HEK293T (cell line): Measurements from ENCODE around the gene ASPSCR1.

ENCODE experiments used
- CTCF ChIA-PET: fragments of 350-600 bp; formaldehyde crosslinking; extraction: SDS; loops from one replicate; lab custom pipeline; 2021; ENCODE audit warnings: antibody characterized with exemption, inconsistent platforms; lab: Yijun Ruan, JAX
- POLR2A ChIA-PET: fragments of 350-600 bp; formaldehyde crosslinking; extraction: SDS; loops from one replicate; lab custom pipeline; 2020; ENCODE audit warnings: antibody characterized with exemption, inconsistent platforms; lab: Yijun Ruan, JAX
- DNase-seq: peaks from one replicate; pipeline ENCODE4 v3.0.0; 2012; ENCODE audit warnings: mixed read lengths; ENCODE audit errors: extremely low spot score
- ARNT ChIP-seq: fragments of 450-650 bp; IDR thresholded peaks from 2 replicates; pipeline ENCODE4 v1.6.1; 2017; ENCODE audit warnings: mild to moderate bottlenecking
- BHLHE40 ChIP-seq: fragments of 450-650 bp; IDR thresholded peaks from 2 replicates; pipeline ENCODE4 v1.6.1; 2016; ENCODE audit warnings: mild to moderate bottlenecking, moderate library complexity, borderline replicate concordance
- CTBP1 ChIP-seq: fragments of 450-650 bp; IDR thresholded peaks from 2 replicates; pipeline ENCODE4 v1.6.1; 2016; ENCODE audit warnings: borderline replicate concordance
- ELF4 ChIP-seq: fragments of 450-650 bp; IDR thresholded peaks from 2 replicates; pipeline ENCODE4 v1.6.1; 2017; ENCODE audit warnings: antibody characterized with exemption
- FOXA1 ChIP-seq: fragments of 450-650 bp; IDR thresholded peaks from 2 replicates; pipeline ENCODE4 v1.6.1; 2016; ENCODE audit warnings: mild to moderate bottlenecking
- FOXK2 ChIP-seq: fragments of 450-650 bp; IDR thresholded peaks from 2 replicates; pipeline ENCODE4 v1.6.1; 2016; ENCODE audit warnings: mild to moderate bottlenecking
- FOXM1 ChIP-seq: fragments of 450-650 bp; IDR thresholded peaks from 2 replicates; pipeline ENCODE4 v1.6.1; 2017; ENCODE audit warnings: mild to moderate bottlenecking, borderline replicate concordance
- HDGF ChIP-seq: fragments of 450-650 bp; IDR thresholded peaks from 2 replicates; pipeline ENCODE4 v1.6.1; 2017; ENCODE audit warnings: antibody characterized with exemption, borderline replicate concordance
- L3MBTL2 ChIP-seq: fragments of 450-650 bp; conservative IDR thresholded peaks from 2 replicates; pipeline ENCODE4 v1.6.1; 2016; ENCODE audit warnings: mild to moderate bottlenecking
- LEF1 ChIP-seq: fragments of 450-650 bp; IDR thresholded peaks from 2 replicates; pipeline ENCODE4 v1.6.1; 2017; ENCODE audit warnings: mild to moderate bottlenecking, borderline replicate concordance
- NFRKB ChIP-seq: fragments of 450-650 bp; IDR thresholded peaks from 2 replicates; pipeline ENCODE4 v1.6.1; 2016; ENCODE audit warnings: mild to moderate bottlenecking, moderate library complexity
- PKNOX1 ChIP-seq: fragments of 450-650 bp; IDR thresholded peaks from 2 replicates; pipeline ENCODE4 v1.6.1; 2016
- SP1 ChIP-seq: fragments of 450-650 bp; IDR thresholded peaks from 2 replicates; pipeline ENCODE4 v1.6.1; 2017
- SUZ12 ChIP-seq: fragments of 450-650 bp; IDR thresholded peaks from 2 replicates; pipeline ENCODE4 v1.6.1; 2016; ENCODE audit warnings: mild to moderate bottlenecking
- TARDBP ChIP-seq: fragments of 450-650 bp; IDR thresholded peaks from 2 replicates; pipeline ENCODE4 v1.6.1; 2016
- ZNF384 ChIP-seq: fragments of 450-650 bp; IDR thresholded peaks from 2 replicates; pipeline ENCODE4 v1.6.1; 2016

Gene ASPSCR1

DNA sequence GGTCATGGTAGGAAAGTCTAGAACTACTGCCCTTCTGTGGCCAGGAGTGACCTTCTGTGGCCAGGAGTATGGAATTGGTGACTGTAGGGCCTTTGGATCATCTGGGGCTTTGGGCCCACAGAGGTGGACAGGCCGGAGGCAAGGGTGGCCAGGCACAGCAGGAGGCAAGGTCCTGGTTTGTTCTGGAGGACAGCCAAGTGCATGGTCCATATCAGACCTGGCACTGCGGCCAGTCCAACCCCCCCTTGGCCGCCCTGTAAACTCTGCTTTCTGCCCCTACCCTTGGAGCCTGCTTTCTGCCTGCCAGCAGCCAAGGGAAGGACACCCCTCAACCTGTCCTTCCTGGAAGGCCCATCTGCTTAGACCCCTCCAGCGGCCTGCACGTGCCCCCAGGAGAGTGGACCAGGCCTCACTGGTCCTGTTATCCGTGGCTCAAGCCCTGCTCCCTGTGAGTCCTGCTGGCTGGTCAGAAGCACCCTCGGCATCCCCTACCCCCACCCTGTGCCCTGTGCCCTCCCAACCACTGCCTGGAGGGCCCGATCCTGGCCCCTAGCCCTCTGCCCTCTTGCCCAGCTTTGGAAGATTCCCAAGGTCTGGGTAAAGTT lies 62.4 kb downstream of the ASPSCR1 start:
- POLR2A ChIA-PET = interaction anchor here (0.7 to 1.5 kb wide), 3 partner anchors 10 to 103 kb away, joined by 3 read pairs; partner anchors contain the start of genes FASN and PYCR1
- DNase-seq = no peak
- CTCF ChIA-PET = interaction anchor here (0.6 kb wide), 1 partner anchor 11 kb away, joined by 3 read pairs; no protein-coding TSS in a partner anchor
- TF ChIP-seq TARDBP = no peak
- no peak for TF ChIP-seq BHLHE40
- no peak for TF ChIP-seq SUZ12
- TF ChIP-seq SP1 = no peak
- TF ChIP-seq FOXM1 = no peak
- TF ChIP-seq HDGF = no peak
- no peak for TF ChIP-seq FOXK2
- no peak for TF ChIP-seq CTBP1
- TF ChIP-seq ZNF384 = no peak
- TF ChIP-seq LEF1 = no peak
- no peak for TF ChIP-seq FOXA1
- TF ChIP-seq NFRKB = no peak
- no peak for TF ChIP-seq ARNT
- TF ChIP-seq L3MBTL2 = no peak
- no peak for TF ChIP-seq ELF4
- no peak for TF ChIP-seq PKNOX1

GRCh38 chr17:82041144-82041814 lies 63.9 kb downstream of the ASPSCR1 start:
- DNase-seq = no peak
- ChIA-PET POLR2A (interaction anchor here (1.1 to 1.5 kb wide), 3 partner anchors 9 to 105 kb away, joined by 3 read pairs; partner anchors contain the start of gene PYCR1), CTCF (interaction anchor here (1.1 kb wide), 1 partner anchor 21 kb away, joined by 3 read pairs; no protein-coding TSS in a partner anchor)
- no peak for TF ChIP-seq HDGF

DNA sequence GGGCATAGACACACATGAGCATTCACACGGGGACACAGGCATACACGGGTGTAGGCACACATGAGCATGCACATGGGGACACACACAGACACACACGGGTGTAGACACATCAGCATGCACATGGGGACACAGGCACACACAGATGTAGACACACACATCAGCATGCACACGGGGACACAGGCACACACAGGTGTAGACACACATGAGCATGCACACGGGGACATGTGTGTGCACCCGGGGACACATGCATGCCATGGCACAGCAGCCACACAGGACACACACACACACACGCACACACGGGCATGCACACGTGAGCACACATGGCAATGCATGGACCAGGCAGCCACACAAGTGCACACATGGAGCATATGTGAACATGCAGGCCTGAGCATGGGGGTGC lies 65.2 kb downstream of the ASPSCR1 start:
- TF ChIP-seq PKNOX1 (no peak), FOXA1 (no peak), CTBP1 (no peak)
- ChIA-PET CTCF (interaction anchor here (1.1 kb wide), 1 partner anchor 12 kb away, joined by 5 read pairs; no protein-coding TSS in a partner anchor), POLR2A (interaction anchor here (1.0 to 1.5 kb wide), 2 partner anchors 8 to 56 kb away, joined by 4 to 7 read pairs; no protein-coding TSS in a partner anchor)
- DNase-seq = no peak

GRCh38 chr17:82043507-82043906 lies 66.1 kb downstream of the ASPSCR1 start:
- ChIA-PET POLR2A (interaction anchor here (0.7 to 1.5 kb wide), 5 partner anchors 9 to 151 kb away, joined by 3 to 7 read pairs (median 3); partner anchors contain the start of genes CENPX and LRRC45), CTCF (interaction anchor here (1.1 kb wide), 1 partner anchor 13 kb away, joined by 5 read pairs; no protein-coding TSS in a partner anchor)
- DNase-seq = no peak
- TF ChIP-seq LEF1 (no peak), FOXA1 (no peak), SUZ12 (no peak), SP1 (no peak), FOXM1 (no peak), TARDBP (no peak), CTBP1 (no peak), PKNOX1 (no peak), ELF4 (no peak), HDGF (no peak), ZNF384 (no peak), BHLHE40 (no peak), FOXK2 (no peak), L3MBTL2 (no peak), ARNT (no peak), NFRKB (no peak)

DNA sequence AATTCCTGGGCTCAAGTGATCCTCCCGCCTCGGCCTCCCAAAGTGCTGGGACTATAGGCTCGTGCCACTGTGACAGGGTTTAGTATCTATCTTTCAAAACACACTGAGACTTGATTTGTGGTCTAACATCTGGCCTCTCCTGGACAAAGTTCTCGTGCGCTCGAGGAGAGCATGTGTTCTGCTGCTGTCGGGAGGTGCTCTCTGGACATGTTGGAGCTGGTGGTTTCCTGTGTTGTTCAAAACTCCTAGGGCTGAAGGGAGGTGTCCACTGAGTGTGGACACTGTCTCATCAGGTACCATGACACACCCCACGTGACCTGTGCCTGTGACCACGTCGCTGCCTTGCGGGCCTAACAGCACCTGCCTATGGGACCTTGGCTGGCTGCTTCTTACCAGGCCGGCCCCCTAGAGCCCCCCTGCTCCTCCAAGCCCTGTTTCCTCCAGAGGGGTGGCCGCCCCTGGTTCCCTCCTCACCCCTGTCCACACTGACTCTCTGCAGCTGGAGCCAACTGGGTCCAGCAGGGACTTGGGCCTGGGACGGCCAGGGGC lies 68.6 kb downstream of the ASPSCR1 start:
- POLR2A ChIA-PET = no interaction called here
- CTCF ChIA-PET = no interaction called here
- DNase-seq = no peak
- no peak for TF ChIP-seq FOXA1
- TF ChIP-seq L3MBTL2 = no peak
- no peak for TF ChIP-seq NFRKB
- no peak for TF ChIP-seq SUZ12
- TF ChIP-seq TARDBP = no peak
- no peak for TF ChIP-seq ARNT
- TF ChIP-seq ZNF384 = no peak
- TF ChIP-seq FOXM1 = no peak
- no peak for TF ChIP-seq HDGF
- TF ChIP-seq CTBP1 = no peak

DNA sequence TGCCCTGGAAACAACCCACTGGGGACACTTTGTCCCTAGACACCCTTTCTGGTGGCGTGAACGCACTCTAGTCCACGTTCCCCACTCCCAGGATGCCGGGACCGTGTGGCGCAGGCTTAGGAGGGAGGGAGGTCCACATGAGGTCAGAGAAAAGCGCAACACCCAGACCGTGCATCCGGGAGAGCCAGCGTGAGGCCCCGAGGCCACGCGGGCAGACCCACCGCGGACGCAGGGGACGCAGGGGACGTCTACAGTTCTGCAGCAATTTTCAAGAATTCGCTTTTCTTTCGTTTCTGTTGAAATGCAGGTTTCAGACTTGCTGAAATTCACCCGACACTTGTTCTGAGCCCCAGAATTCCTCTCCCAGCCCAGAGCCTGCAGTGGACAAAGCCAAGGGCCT lies 69.5 kb downstream of the ASPSCR1 start:
- TF ChIP-seq TARDBP (no peak), HDGF (no peak), SP1 (no peak), FOXM1 (no peak), NFRKB (no peak), LEF1 (no peak), L3MBTL2 (no peak), FOXA1 (no peak), CTBP1 (no peak), PKNOX1 (no peak), ARNT (no peak), BHLHE40 (no peak), ELF4 (no peak), ZNF384 (no peak), FOXK2 (no peak)
- CTCF ChIA-PET = no interaction called here
- POLR2A ChIA-PET = no interaction called here
- DNase-seq = no peak
